GM19372 (cell line): Measurements from ENCODE around the gene GSTO2.

Experiments used
- ATAC-seq: cut with Tn5 transposase; IDR thresholded peaks from one replicate; pipeline ENCODE4 v1.9.1; 2021; ENCODE audit warnings: mild to moderate bottlenecking, low read depth, moderate library complexity; ENCODE audit not compliant: unreplicated experiment

Gene GSTO2

GRCh38 chr10:104323760-104324201, 54.8 kb downstream of the GSTO2 start:
- ATAC-seq = no peak

GRCh38 chr10:104324221-104324686, 55.3 kb downstream of the GSTO2 start:
- no peak for ATAC-seq

- no peak for ATAC-seq
Measured at GRCh38 chr10:104324931-104325330, 55.9 kb downstream of the GSTO2 start.

GRCh38 chr10:104325436-104326435, 56.8 kb downstream of the GSTO2 start:
- ATAC-seq = no peak

- no peak for ATAC-seq
Measured at GRCh38 chr10:104326991-104327610, 58.1 kb downstream of the GSTO2 start.

- no peak for ATAC-seq
Measured at GRCh38 chr10:104327745-104328645, 59.0 kb downstream of the GSTO2 start.

GRCh38 chr10:104328646-104328895, 59.6 kb downstream of the GSTO2 start:
- ATAC-seq = no peak

GRCh38 chr10:104328896-104329710, 60.1 kb downstream of the GSTO2 start:
- no peak for ATAC-seq

- ATAC-seq = no peak
Measured at GRCh38 chr10:104329735-104330134, 60.8 kb downstream of the GSTO2 start.

- no peak for ATAC-seq
Measured at GRCh38 chr10:104330168-104331110, 61.5 kb downstream of the GSTO2 start.

GRCh38 chr10:104331208-104331838, 62.3 kb downstream of the GSTO2 start:
- ATAC-seq = no peak

- ATAC-seq = no peak
Measured at GRCh38 chr10:104332243-104333031, 63.5 kb downstream of the GSTO2 start.

GRCh38 chr10:104333032-104333727, 64.2 kb downstream of the GSTO2 start:
- no peak for ATAC-seq

- no peak for ATAC-seq
Measured at GRCh38 chr10:104333728-104334373, 64.9 kb downstream of the GSTO2 start.

- ATAC-seq = no peak
Measured at GRCh38 chr10:104334561-104334960, 65.6 kb downstream of the GSTO2 start.

- ATAC-seq = no peak
Measured at GRCh38 chr10:104334965-104335650, 66.1 kb downstream of the GSTO2 start.
